Breast epithelium (tissue), 3 donors: ENCODE measurements around the gene ATXN1.

Experiments used
- CTCF ChIP-seq, 3 donors: fragments of 450-650 bp; IDR thresholded peaks; one replicate each; pipeline ENCODE4 v1.5.1; 2016 to 2017; ENCODE audit warnings: antibody characterized with exemption in 3 of 3, mild to moderate bottlenecking in 3 of 3, moderate library complexity in 3 of 3
- POLR2A ChIP-seq: fragments of 450-650 bp; IDR thresholded peaks from one replicate; pipeline ENCODE4 v1.6.1; 2016; ENCODE audit warnings: antibody characterized with exemption, mild to moderate bottlenecking, moderate library complexity
- POLR2AphosphoS5 ChIP-seq, 3 donors: sonication (generic); formaldehyde crosslinking; IDR thresholded peaks; one replicate each; pipeline ENCODE4 v1.6.1; 2017; ENCODE audit warnings: antibody characterized with exemption in 3 of 3

- no peak for TF ChIP-seq CTCF (IDR thresholded peaks at IDR 0.05)
- no peak for TF ChIP-seq POLR2A
- TF ChIP-seq POLR2AphosphoS5 (IDR thresholded peaks at IDR 0.05) = no peak
These were observed 209.8 kb downstream of the ATXN1 start for GRCh38 chr6:16551466-16551865.
